Measurements from ENCODE around the gene SNX18.

DNA sequence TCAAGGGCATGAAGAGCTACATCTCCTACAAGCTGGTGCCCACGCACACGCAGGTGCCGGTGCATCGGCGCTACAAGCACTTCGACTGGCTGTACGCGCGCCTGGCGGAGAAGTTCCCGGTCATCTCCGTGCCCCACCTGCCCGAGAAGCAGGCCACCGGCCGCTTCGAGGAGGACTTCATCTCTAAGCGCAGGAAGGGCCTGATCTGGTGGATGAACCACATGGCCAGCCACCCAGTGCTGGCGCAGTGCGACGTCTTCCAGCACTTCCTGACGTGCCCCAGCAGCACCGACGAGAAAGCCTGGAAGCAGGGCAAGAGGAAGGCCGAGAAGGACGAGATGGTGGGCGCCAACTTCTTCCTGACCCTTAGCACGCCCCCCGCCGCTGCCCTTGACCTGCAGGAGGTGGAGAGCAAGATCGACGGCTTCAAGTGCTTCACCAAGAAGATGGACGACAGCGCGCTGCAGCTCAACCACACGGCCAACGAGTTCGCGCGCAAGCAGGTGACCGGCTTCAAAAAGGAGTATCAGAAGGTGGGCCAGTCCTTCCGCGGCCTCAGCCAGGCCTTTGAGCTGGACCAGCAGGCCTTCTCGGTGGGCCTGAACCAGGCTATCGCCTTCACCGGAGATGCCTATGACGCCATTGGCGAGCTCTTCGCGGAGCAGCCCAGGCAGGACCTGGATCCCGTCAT lies 1.4 kb downstream of the SNX18 start:
- no peak for TF ChIP-seq POLR2AphosphoS5 (IDR thresholded peaks at IDR 0.05; ENCODE audit: low read depth, low read length)
- TF ChIP-seq, protein P1, sequence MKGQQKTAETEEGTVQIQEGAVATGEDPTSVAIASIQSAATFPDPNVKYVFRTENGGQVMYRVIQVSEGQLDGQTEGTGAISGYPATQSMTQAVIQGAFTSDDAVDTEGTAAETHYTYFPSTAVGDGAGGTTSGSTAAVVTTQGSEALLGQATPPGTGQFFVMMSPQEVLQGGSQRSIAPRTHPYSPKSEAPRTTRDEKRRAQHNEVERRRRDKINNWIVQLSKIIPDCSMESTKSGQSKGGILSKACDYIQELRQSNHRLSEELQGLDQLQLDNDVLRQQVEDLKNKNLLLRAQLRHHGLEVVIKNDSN (IDR thresholded peaks at IDR 0.05; ENCODE audit: borderline replicate concordance, low read depth): no peak
